Measurements from ENCODE around the gene CGNL1.

- TF ChIP-seq CTCF (IDR thresholded peaks at IDR 0.05 in 2 of 3, conservative IDR thresholded peaks at IDR 0.05 in 1 of 3; ENCODE audit: control insufficient read depth in 2 of 3, extremely low read depth in 1 of 3, insufficient read depth in 1 of 3, low read depth in 3 of 3, low read length in 3 of 3), result no peak
- TF ChIP-seq EED (IDR thresholded peaks at IDR 0.05; ENCODE audit: low read depth), result no peak
- TF ChIP-seq POLR2A (IDR thresholded peaks at IDR 0.05; ENCODE audit: low read depth, low read length), result no peak
- TF ChIP-seq REST (IDR thresholded peaks at IDR 0.05; ENCODE audit: low read depth, low read length), result no peak
- no peak for TF ChIP-seq BRCA1 (IDR thresholded peaks at IDR 0.05; ENCODE audit: low read depth, low read length)
- no peak for TF ChIP-seq EP300 (IDR thresholded peaks at IDR 0.05; ENCODE audit: borderline replicate concordance in 1 of 2, control insufficient read depth in 1 of 2, low read depth in 2 of 2, low read length in 2 of 2)
- TF ChIP-seq IRF3 (IDR thresholded peaks at IDR 0.05), result no peak
- TF ChIP-seq SREBF2 (IDR thresholded peaks at IDR 0.05; ENCODE audit: low read length), result no peak
Observed at GRCh38 chr15:57477736-57478522, 101.6 kb downstream of the CGNL1 start.

Data from GM12878 (cell line).